Epidermal melanocyte (primary cell): ENCODE data around the gene COL20A1.

Source experiments
- DNase-seq: peaks from one replicate; pipeline ENCODE4 v3.0.0; 2011; ENCODE audit warnings: low spot score; ENCODE audit not compliant: insufficient read length

Gene COL20A1

GRCh38 chr20:63261060-63261794, 31.8 kb upstream of the COL20A1 start:
- DNase-seq, result no peak

GRCh38 chr20:63261795-63262528, 31.0 kb upstream of the COL20A1 start:
- DNase-seq, result no peak

DNA sequence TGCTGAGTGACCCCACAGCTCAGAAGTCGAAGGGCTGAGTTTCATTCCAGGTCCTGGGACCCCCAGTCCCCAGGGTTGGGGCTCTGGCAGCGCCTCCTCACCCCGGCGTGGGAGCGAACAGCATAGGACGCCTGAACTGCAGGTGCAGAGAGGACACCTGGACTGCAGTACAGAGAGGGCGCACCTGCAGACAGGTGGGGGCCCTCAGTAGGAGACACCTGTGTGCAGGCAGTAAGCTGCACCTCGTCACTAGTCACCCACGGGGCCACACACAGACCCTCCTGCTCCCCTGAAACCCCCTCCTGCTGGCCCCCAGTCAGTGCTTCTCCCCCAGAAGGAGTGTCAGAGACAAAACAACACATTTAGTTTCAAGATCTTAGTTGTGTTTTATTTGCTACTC, 30.1 kb upstream of the COL20A1 start:
- DNase-seq, result no peak

DNA sequence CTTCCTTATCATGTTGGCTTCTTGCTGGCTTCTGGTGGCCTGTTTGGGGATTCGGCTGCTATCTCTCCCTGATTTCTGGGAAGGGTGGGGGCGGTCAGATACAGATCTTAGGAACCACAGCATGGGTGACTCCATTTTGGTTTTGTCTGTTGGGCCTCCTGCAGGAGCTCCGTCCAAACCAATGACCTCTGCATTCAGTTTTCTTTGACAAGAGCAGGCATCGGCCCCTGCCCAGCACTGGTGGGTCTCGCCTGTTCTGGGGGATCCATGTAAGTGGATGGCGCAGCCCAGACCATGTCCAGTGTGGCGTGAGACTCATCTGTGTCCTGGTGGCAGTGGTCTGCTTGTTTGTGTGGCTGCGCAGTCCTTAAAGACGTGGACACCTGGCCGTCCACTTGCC, 29.0 kb upstream of the COL20A1 start:
- DNase-seq, result no peak

DNA sequence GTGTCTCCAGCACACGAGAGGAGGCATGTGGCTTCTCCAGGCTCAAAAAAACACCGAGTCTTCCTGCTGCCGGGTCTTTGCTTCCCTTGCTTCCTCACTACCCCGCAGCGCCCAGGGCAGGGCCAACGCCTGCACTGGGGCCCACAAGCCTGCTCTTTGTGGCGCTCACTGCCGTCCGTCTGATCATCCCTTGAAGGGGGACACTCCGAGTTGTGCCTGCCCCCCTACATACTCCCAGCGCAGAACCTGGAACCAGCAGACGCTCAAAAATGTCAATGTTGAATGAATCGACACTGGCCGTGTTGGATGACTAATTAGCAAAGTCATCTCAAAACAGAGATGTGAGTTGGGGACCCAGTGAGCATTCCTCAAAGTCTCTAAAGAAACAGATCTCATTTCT, 28.5 kb upstream of the COL20A1 start:
- DNase-seq, result no peak

- DNase-seq, result no peak
Observed at GRCh38 chr20:63265891-63266515, 27.0 kb upstream of the COL20A1 start.

DNA sequence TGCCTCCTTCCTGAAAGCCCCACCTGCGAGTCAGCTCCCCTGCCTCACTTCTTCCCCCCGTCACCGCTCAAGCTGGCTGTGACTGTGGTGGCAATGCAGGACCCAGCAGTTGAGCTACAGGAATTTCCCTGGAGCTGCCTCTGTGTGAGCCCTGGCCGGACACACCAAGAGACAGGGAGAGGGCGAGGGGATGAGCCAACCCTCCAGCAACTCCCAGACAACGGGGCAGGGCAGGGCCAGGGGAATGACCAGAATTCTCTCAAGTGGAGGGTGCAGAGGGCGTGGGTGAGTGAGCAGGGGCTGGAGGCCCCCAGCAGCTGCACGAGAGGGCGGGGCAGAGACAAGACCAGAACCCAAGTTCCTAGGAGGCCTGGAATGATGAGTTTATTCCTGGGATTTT, 25.3 kb upstream of the COL20A1 start:
- no peak for DNase-seq

DNA sequence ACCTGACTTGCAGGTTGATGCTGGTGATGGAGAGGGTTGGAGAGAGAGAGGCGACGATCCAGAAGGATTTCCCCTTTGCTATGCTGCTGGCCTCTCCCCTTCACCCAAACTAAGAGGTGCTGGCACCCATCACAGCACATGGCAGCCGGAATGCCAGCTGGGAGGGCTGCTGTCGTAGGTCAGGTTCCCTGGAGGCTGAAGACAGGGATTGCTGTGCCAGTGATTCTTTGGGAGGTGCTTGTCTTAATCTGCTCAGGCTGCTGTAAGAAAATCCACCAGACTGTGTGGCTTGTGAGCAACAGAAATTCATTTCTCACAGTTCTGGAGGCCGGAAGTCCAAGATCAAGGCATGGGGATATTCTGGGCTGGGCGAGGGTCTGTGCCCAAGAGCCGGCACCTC, 24.7 kb upstream of the COL20A1 start:
- DNase-seq, result no peak

DNA sequence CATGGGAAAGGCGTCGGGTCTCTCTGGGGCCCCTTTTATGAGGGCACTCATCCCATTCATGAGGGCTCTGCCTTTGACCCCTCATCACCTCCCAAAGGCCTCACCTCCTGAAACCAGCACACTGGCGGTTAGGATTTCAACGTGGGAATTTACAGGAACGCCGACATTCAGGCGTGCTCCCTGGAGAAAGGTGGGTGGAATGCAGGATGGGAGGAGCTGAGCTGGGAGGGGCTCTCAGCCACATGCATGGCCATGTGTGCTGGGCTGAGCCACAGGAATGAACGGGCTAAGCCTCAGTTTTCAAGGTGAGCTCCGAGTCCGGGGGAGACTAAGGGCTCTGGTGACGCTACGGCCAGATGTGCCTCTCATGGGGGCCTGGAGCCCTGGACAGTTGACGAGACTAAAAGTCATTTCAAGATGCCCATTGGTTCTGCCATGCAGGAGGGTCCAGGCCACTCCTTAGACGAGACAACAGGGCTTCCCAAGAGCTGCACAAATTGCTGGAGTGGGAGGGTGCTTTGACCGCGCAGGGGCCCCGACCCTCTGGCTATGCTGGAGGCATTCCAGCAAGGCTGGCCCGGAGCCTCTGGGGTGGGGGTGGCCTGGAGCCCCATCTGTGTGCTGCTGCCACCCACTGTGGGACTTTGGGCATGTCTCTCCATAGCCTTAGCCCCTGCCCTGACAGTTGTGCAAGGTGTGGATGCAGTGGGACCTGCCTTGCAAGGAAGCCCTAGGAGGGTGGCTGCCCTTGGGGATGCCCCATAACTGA, 24.1 kb upstream of the COL20A1 start:
- DNase-seq, result no peak

GRCh38 chr20:63269724-63270123, 23.3 kb upstream of the COL20A1 start:
- no peak for DNase-seq

GRCh38 chr20:63270606-63271325, 22.2 kb upstream of the COL20A1 start:
- no peak for DNase-seq

GRCh38 chr20:63272105-63273058, 20.6 kb upstream of the COL20A1 start, which contains the start of gene ARFGAP1:
Gene ARFGAP1 (plus strand): TSS chr20:63272813. CDS start chr20:63275581, 2,768 bp downstream.
- peak; percentile 97 for DNase-seq

DNA sequence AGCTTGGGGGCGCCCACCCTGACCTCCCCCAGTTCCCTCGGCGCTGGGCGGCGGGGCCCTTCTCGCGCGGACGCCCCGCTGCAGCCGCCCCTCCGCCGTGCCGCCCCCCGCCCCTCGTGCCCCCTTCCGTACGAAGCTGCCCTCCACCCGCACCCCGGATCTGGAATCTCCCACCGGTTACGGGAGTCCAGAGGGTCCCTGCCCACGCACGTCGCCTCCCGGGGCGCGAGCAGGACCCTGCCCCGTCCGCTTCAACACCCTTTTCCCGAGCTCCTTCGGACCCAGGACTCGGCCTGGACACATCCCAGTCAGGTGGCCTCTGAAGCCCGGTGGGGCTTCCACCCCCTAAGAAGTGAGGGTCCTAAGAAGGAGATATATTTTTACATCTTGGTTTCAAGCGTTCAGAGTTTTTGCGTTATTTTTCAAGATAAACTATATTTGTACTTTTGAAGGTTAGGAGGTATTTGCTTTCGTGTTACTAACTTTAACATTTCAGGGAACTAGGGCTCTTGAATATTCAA, 19.9 kb upstream of the COL20A1 start:
- DNase-seq, result no peak

- DNase-seq, result no peak
Observed at GRCh38 chr20:63273635-63274380, 19.2 kb upstream of the COL20A1 start.

- DNase-seq, result no peak
Observed at GRCh38 chr20:63274381-63275228, 18.4 kb upstream of the COL20A1 start.

- no peak for DNase-seq
Observed at GRCh38 chr20:63275825-63276224, 17.2 kb upstream of the COL20A1 start.

- DNase-seq, result no peak
Observed at GRCh38 chr20:63276956-63277355, 16.0 kb upstream of the COL20A1 start.
